NCI-H2107 (cell line): ENCODE measurements around the gene MESP2.

Experiments used
- DNase-seq: peaks from one replicate; lab custom pipeline; 2025; lab: John Stamatoyannopoulos, UW

MESP2 gene

DNA sequence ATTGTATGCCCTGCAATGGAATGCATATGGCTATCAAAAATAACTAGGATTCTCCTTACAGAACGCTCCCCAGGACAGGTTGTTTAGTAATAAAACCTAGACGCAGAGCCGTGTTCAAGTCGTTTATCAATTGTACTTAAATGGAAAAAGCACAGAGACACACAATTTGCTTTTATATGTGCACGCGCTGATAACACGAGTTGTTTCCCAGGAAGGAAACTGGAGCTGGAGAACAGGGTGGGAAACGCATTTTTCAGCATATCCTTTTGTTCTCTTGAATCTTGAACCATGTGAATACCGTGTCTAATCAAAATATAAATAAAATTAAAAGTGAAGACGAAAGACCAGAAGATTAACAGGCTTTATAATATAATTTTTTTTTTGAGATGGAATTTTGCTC lies 42.2 kb downstream of the MESP2 start:
- no peak for DNase-seq

DNA sequence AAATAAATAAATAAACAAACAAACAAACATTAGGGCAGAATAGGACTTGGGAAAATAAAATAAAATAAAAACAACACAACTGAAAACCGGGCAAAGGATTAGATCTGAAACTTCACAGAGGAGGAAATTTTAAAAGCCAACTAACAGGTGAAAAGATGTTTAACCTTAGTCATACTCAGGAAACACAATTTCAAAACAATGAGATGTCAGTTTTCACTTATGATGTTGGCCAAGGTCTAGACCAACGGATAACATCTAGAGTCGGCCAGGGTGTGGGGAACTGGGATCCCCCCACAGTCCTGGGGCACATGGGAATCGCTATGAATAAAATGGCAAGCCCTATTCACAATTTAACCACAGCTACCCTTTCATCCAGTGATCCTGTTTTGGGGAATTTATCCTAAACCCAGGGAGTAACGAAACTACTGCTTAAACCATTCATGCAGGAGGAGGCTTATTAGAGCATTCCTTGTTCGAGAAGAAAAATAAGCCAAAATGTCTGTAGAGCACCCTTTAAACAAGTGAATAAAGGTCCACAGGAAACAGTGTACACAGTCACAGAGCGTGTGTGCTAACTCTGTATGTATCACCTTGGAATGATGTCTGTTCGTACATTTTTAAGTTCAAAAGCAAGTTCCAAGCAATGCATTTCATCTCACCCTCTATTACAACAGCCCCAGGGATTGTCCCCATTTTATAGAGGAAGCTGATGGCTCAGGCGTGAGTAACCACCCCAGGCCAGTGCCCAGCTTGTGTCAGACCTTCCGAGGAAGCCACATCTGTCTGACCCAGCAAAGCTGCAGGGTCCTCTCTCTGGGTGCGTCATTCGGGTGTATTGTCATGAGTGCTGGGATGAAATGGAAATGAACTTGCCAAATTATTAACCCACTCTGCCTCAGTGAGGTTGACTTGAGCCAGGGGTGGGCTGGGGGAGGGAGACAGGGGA lies 44.8 kb downstream of the MESP2 start:
- DNase-seq: no peak

DNA sequence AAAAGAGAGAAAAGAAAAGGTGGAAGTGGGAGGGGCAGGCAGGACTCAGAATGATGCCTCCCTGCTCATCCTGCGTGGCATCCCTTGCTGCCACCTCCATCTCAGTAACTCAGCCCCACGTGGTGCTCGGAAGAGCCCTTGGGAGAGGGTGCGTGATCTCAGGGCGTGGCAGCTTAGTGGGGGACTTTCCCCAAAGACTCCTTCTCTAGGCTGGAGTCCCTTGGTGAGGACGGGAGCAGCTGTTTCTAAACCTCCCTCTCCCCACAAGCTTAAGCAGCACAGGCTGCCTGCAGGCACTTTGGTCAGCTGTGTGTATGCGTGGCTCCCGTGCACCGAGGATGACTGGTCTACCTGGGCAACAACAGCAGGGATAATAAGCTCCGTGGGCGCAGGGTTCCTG lies 45.9 kb downstream of the MESP2 start:
- DNase-seq: no peak

DNA sequence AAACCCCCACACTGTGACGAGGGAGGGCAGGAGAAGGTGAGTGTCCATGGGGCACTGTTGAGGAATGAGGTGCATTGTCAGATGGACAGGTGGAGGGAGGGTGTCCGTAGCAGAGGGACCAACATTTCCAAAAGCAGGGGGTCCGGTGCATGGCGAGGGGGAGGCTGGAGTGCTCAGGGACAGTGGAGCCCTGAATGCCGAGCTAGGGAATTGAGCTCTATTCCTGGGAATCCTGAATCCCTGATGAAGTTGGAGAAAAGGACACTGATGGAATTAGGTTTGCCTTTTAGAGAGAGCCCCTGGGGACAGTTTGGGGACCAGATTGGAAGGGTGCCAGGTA lies 46.4 kb downstream of the MESP2 start:
- DNase-seq: no peak

DNA sequence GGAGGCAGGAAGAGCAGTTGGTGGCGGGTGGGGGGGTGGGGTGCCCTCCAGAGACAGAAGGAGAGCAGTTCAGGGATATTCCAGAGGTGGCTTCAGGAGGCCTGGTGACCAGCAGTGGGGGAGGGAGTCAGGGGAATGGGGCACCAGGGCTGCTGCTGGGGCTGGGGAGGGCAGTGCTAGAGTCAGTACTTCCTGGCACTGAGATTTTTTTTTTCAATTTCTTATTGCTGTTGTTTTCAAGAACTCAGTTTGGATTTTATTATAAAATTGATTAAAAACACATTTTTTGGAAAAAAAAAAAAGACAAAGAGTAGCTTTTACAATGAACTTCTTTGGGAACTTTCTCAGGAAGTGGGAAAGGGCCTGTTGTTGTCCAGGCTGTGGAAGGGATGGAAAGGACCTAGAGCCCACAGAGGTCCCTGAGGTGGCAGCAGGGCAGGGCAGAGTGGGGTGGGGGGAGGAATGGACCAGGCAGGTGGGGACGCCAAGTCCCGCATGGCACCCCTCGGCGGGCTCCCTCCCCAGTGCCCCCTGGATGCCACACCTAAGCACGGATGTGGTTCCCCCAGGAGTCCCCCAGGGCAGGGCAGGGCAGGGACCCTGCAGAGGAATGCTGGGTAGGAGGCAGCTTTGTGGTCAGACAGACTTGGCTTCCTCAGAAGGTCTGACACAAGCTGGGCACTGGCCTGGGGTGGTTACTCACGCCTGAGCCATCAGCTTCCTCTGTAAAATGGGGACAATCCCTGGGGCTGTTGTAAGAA lies 47.0 kb downstream of the MESP2 start:
- DNase-seq: no peak

DNA sequence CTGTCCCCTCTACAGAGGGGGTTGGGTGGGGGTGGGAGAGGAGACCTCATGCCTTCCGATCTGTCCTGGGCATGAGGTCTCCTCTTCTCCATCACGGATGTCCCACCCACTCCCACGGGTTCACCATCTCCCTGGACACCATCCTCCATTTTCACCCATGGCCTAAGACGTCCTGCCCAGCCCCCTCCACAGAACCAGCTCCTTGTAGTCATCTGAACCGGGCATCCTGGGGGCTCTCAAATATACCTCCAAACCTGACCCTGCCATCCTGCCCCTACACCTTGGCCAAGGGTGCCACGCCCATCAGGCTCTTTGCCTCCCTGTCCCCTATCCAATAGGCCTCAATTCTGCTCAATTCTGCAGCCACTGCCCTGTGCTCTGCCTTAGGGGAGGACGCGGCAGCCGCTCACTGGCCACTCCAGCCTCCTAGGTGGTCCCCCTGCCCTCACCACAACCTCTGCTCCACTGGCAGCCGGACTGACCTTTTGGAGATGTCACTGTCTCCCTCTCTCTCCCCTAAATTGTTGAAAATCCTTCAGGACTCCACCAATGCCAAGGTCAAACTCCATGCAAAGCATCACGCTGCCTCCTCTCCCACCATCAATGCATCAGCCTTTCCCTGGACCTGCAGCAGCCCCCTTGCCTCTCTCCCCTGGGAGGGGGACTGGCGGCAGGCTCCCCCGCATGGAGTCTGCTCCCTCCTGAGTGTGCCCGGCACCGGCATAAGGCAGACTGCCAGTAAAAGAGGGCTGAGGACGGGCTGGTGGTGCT lies 47.9 kb downstream of the MESP2 start:
- DNase-seq: no peak

DNA sequence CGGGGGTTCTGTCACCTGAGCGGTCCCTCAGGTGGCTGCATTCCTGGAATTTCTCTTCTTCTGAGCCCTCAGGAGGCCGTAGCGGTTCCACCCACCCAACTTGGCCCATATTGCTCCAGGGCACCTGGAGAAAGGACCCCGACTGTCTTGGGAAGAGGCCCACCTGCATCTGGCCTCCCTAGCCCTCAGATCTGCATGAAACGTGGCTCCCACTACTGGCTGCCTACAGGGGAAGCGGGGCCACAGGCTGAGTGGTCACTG lies 48.4 kb downstream of the MESP2 start:
- DNase-seq: no peak

DNA sequence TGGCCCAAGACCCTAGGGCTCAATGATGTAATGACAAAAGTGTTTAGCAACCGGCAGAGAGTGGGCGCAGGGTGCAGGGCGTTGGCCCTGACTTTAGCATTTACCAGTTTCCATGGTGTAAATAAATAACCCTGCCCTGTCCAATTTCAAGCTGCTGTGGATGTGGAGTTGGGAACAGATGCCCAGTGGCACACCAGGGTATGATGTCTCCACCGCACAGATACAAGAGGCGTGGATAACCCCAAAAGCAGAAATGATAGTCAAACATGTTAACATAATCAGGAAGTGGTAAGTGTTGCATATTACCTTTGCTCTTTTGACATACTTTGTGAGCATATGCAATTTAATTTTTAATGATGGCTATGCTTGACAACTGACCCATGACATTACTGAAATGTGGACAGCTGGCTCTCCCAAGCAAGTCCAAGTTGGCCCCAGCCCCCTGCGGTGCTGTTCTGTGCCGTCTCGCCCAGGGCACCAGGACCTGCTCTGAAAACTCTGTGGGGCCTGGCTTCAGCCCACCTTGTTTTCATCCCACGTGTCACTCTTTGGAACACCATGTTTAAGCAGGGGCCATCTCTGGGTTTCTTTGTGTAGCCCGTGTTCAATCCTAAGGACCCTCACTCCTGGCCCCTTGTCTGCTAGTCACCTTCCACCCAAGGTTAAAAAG lies 49.3 kb downstream of the MESP2 start:
- no peak for DNase-seq

DNA sequence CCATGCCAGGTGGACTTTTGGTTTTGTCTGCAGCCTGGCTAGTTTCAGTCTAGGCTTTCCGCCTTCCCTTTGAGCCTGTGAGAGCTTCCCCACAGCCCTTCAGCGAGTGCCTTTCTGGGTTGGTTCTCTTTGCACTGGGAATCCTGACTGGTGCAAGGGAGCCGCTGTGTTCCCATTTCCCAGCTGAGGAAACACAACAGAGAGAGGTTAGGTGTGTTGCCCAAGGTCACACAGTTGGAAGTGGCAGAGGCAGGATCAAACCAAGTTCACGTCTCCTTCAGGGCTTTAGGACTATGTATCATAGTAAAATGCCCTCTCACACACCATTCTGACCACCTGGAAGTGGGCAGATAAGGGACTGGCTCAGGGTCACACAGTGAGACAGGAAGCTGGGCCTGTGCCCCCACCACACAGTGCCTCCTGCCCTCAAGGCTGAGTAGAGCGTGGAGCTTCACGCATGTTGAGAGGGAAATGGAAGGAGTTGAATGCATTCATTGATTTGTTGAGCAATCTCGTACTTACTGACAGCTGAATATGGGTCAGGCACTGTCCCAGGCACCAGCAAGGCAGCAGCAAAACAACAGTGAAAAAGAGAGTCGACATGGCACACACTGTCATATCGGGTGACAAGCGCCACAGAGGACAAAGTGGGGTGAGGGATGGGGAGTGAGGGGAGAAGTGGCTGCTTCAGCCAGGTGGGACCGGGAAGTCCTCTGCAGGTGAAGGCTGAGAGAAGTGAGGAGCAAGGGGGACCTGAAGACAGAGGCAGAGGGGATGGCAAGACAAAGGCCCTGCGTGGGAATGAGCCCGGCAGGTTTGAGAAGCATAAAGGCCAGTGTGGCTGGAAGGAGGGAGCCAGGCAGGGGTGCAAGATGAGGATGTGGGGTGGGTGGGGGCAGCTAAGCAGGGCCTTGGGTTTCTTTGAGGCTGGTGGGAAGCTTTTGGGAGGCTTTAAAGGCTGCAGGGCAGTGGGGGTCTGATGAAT lies 50.8 kb downstream of the MESP2 start:
- DNase-seq: no peak

DNA sequence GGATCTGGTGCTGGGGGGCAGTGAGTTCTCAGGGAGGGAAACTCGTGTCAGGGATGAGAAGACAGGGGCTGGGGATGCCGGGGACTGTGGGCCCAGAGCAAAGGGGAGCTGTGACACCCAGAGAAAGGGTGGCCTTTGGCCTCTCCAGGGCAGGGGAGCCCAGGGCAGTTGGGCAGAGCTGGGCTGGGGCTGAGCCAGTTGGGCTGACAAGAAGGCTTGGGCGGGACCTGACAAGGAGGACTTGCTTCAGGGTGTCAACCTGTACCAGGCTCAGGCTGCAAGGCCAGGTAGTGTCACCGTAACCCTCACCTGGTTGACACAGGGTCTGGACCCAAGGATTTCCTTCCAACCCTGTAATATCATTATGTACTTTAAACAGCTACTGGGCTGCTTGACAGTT lies 51.7 kb downstream of the MESP2 start:
- no peak for DNase-seq
